SK-N-SH (cell line): ENCODE measurements around the gene GBP1. TPM values are rescaled to one million over a fixed set of nuclear protein-coding genes. Genes with fewer than 3 reads are reported as not detected.

Source experiments
- CTCF ChIA-PET: fragments of 300-600, 350-600 bp; formaldehyde crosslinking; extraction: SDS; loops from one replicate; lab custom pipeline; 2021; lab: Yijun Ruan, JAX
- POLR2A ChIA-PET: fragments of 350-600 bp; sonication (Branson Sonifier 250); formaldehyde crosslinking; extraction: SDS; loops from one replicate; lab custom pipeline; 2020; ENCODE audit warnings: antibody characterized with exemption, inconsistent platforms; lab: Yijun Ruan, JAX
- DNase-seq: peaks from one replicate; pipeline ENCODE4 v3.0.0; 2012
- H2AFZ ChIP-seq: fragments of 200-600 bp; sonication (generic); 2 replicates; pipeline ENCODE4 v1.8.1; 2016; ENCODE audit warnings: antibody characterized with exemption, mild to moderate bottlenecking, low read depth
- H3F3A ChIP-seq: fragments of 200-600 bp; sonication (generic); replicated peaks from 2 replicates; pipeline ENCODE3; 2016; ENCODE audit warnings: antibody characterized with exemption, mild to moderate bottlenecking; ENCODE audit not compliant: insufficient read depth
- H3K27ac ChIP-seq, 2 experiments: fragments of 200-500 bp in 1 of 2; fragments of 200-600 bp in 1 of 2; sonication (Bioruptor generic) in 1 of 2; sonication (generic), shearing (Covaris generic) in 1 of 2; 2 replicates each; pipeline versions ENCODE4 v1.5.1 to v1.6.1; 2014 to 2016; ENCODE audit warnings: low read depth in 2 of 2, inconsistent platforms in 1 of 2, low read length in 1 of 2, mild to moderate bottlenecking in 1 of 2, mixed read lengths in 1 of 2
- H3K27me3 ChIP-seq: fragments of 200-600 bp; sonication (generic), shearing (Covaris generic); 2 replicates; pipeline ENCODE4 v1.6.1; 2016; ENCODE audit warnings: mixed run types; ENCODE audit not compliant: insufficient read depth
- H3K36me3 ChIP-seq, 2 experiments: fragments of 200-500 bp in 1 of 2; fragments of 200-600 bp in 1 of 2; sonication (Bioruptor generic) in 1 of 2; sonication (generic) in 1 of 2; replicated peaks in 1 of 2; 2 replicates each; pipeline versions ENCODE3 to v1.5.1; 2014 to 2016; ENCODE audit warnings: low read length in 1 of 2, mild to moderate bottlenecking in 1 of 2; ENCODE audit not compliant: insufficient read depth in 2 of 2, control insufficient read depth in 1 of 2
- H3K4me1 ChIP-seq, 2 experiments: fragments of 200-500 bp in 1 of 2; fragments of 200-600 bp in 1 of 2; sonication (Bioruptor generic) in 1 of 2; sonication (generic), shearing (Covaris generic) in 1 of 2; 2 replicates each; pipeline versions ENCODE4 v1.5.1 to v1.6.1; 2014 to 2016; ENCODE audit warnings: low read depth in 1 of 2, low read length in 1 of 2, mixed run types in 1 of 2; ENCODE audit not compliant: insufficient read depth in 2 of 2, control insufficient read depth in 1 of 2
- H3K4me2 ChIP-seq: fragments of 200-600 bp; sonication (generic), shearing (Covaris generic); 2 replicates; pipeline ENCODE4 v1.6.1; 2017; ENCODE audit warnings: mixed run types
- H3K4me3 ChIP-seq, 2 experiments: fragments of 200-500 bp in 1 of 2; fragments of 200-600 bp in 1 of 2; sonication (Bioruptor generic) in 1 of 2; sonication (generic), shearing (Covaris generic) in 1 of 2; 2 replicates each; pipeline versions ENCODE4 v1.5.1 to v1.8.1; 2014 to 2016; ENCODE audit warnings: low read depth in 2 of 2, inconsistent platforms in 1 of 2, low read length in 1 of 2, mild to moderate bottlenecking in 1 of 2, mixed read lengths in 1 of 2, moderate library complexity in 1 of 2
- H3K79me2 ChIP-seq: fragments of 200-600 bp; sonication (generic); 2 replicates; pipeline ENCODE4 v1.8.1; 2017; ENCODE audit warnings: mild to moderate bottlenecking; ENCODE audit not compliant: insufficient read depth
- H3K9ac ChIP-seq: fragments of 200-600 bp; sonication (generic); 2 replicates; pipeline ENCODE4 v1.6.1; 2017; ENCODE audit warnings: mixed run types
- H3K9me2 ChIP-seq: fragments of 200-600 bp; sonication (generic); 2 replicates; pipeline ENCODE4 v1.6.1; 2017; ENCODE audit warnings: mixed run types
- H3K9me3 ChIP-seq: fragments of 200-600 bp; sonication (generic); 2 replicates; pipeline ENCODE4 v1.6.1; 2017; ENCODE audit warnings: mixed run types, mild to moderate bottlenecking, moderate library complexity
- H4K20me1 ChIP-seq: fragments of 200-600 bp; sonication (generic); 2 replicates; pipeline ENCODE4 v1.6.1; 2017; ENCODE audit warnings: mild to moderate bottlenecking, mixed run types; ENCODE audit not compliant: insufficient read depth
- CHD2 ChIP-seq: fragments of 150-350 bp; IDR thresholded peaks from 2 replicates; pipeline ENCODE4 v1.6.1; 2018; ENCODE audit warnings: low read length; ENCODE audit not compliant: partially characterized antibody
- EP300 ChIP-seq, 2 experiments: IDR thresholded peaks; 2 replicates each; pipeline versions ENCODE4 v1.4.0 to v1.6.1; 2012; ENCODE audit warnings: borderline replicate concordance in 1 of 2, low read depth in 1 of 2, low read length in 1 of 2
- EZH2phosphoT487 ChIP-seq: fragments of 200-600 bp; sonication (generic); IDR thresholded peaks from 2 replicates; pipeline ENCODE4 v1.6.1; 2017; ENCODE audit warnings: low read depth, mixed run types, mild to moderate bottlenecking, antibody characterized with exemption, moderate library complexity, borderline replicate concordance
- FOSL2 ChIP-seq: IDR thresholded peaks from 2 replicates; pipeline ENCODE4 v1.4.0; 2012; ENCODE audit warnings: low read depth, mild to moderate bottlenecking, moderate library complexity, borderline replicate concordance
- FOXJ3 ChIP-seq: sonication (generic); formaldehyde crosslinking; IDR thresholded peaks from 2 replicates; pipeline ENCODE4 v1.5.1; 2020; ENCODE audit warnings: mild to moderate bottlenecking, missing genetic modification reagents
- PBX3 ChIP-seq: IDR thresholded peaks from 2 replicates; pipeline ENCODE4; 2012
- POLR2AphosphoS5 ChIP-seq: IDR thresholded peaks from 2 replicates; pipeline ENCODE4 v1.6.1; 2012; ENCODE audit warnings: low read depth, low read length
- RCOR1 ChIP-seq: fragments of 150-350 bp; IDR thresholded peaks from 2 replicates; pipeline ENCODE4 v1.6.1; 2017; ENCODE audit warnings: antibody characterized with exemption, low read length
- RFX5 ChIP-seq: IDR thresholded peaks from 2 replicates; pipeline ENCODE4 v1.6.1; 2012; ENCODE audit warnings: mild to moderate bottlenecking, improper control_type of control experiment, low read length
- TCF12 ChIP-seq: IDR thresholded peaks from 2 replicates; pipeline ENCODE4 v1.4.0; 2012
- TEAD4 ChIP-seq: IDR thresholded peaks from 2 replicates; pipeline ENCODE4 v1.4.0; 2012; ENCODE audit warnings: mild to moderate bottlenecking, borderline replicate concordance; ENCODE audit not compliant: insufficient read depth
- USF2 ChIP-seq: fragments of 150-350 bp; IDR thresholded peaks from 2 replicates; pipeline ENCODE4 v1.6.1; 2017; ENCODE audit warnings: antibody characterized with exemption, low read length, low read depth, borderline replicate concordance
- WGBS: methylation state at CpG from one replicate; pipeline ENCODE4 v1.1.6; 2017; ENCODE audit warnings: low lambda C conversion rate; 5-methylcytosine and 5-hydroxymethylcytosine counted together
- polyA plus RNA-seq, 3 experiments: library from polyadenylated mRNA; depleted of rRNA; stranded (reverse); fragments of >200 nt; gene quantifications; 2 replicates each; pipeline ENCODE4 v1.2.3, GENCODE V29; 2012
- TF ChIP-seq, protein P1 (sequence below): IDR thresholded peaks from 2 replicates; pipeline ENCODE4 v1.6.1; 2012; ENCODE audit warnings: mild to moderate bottlenecking, low read depth, low read length, moderate library complexity
- TF ChIP-seq, protein P2 (sequence below): fragments of 200-600 bp; sonication (generic); IDR thresholded peaks from 2 replicates; pipeline ENCODE4 v1.6.1; 2017; ENCODE audit warnings: antibody characterized with exemption, mild to moderate bottlenecking, moderate library complexity

Gene GBP1
- polyA plus RNA-seq, 1 of the 3 experiments (the other 2 are of a cell fraction), result 7.4 TPM

DNA sequence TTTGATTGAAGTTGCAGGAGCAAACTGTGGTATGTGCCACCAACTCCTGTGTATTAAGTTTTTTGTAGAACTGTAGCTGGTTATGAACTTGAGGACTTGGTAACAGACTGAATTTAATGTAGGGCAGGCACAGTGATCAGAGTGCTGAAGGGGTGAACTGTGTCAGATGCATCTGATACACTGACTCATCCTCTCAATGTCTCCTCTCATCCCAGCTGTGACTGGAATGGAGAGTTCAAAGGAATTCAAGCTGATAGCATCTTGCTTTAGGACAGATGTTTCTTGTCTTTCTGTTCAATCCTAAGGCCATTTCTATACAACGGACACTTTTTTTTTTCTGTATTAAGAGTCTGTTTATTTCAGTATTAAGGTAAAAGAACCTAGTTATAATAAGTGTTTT, 25.0 kb upstream of the GBP1 start:
- Histone ChIP-seq H3K4me3 (no peak overlapping the region), H3K36me3 (no peaks in the 10 kb centered on the region), H3K4me2 (no peak overlapping the region), H2AFZ (no peak overlapping the region; the same call in 1 of the 2 replicates), H3K9me3 (no peaks in the 10 kb centered on the region), H3K4me1 (peaks cover 0 to 4% of the 10 kb centered on the region in 2 experiments; a peak in 1 of 4 replicates), H3K27ac (no peak overlapping the region), H3K9ac (no peak overlapping the region), H3K79me2 (no peaks in the 10 kb centered on the region), H3K9me2 (no peaks in the 10 kb centered on the region), H3F3A (no peaks in the 10 kb centered on the region), H3K27me3 (no peaks in the 10 kb centered on the region), H4K20me1 (no peaks in the 10 kb centered on the region)
- peak; percentile 16 for DNase-seq
- ChIA-PET CTCF (interaction anchor here (1.0 to 1.8 kb wide), 3 partner anchors 20 to 268 kb away, joined by 3 to 4 read pairs (median 4); no protein-coding TSS in a partner anchor), POLR2A (no interaction called here)
- WGBS, result 20% methylated on average over 1 of the region's 1 CpG
- TF ChIP-seq RCOR1 (peak; percentile 46; the same call in 1 of the 2 replicates), USF2 (no peak), PBX3 (peak; percentile 18; the same call in 1 of the 2 replicates), TCF12 (peak; percentile 64)
- TF ChIP-seq, protein P1, sequence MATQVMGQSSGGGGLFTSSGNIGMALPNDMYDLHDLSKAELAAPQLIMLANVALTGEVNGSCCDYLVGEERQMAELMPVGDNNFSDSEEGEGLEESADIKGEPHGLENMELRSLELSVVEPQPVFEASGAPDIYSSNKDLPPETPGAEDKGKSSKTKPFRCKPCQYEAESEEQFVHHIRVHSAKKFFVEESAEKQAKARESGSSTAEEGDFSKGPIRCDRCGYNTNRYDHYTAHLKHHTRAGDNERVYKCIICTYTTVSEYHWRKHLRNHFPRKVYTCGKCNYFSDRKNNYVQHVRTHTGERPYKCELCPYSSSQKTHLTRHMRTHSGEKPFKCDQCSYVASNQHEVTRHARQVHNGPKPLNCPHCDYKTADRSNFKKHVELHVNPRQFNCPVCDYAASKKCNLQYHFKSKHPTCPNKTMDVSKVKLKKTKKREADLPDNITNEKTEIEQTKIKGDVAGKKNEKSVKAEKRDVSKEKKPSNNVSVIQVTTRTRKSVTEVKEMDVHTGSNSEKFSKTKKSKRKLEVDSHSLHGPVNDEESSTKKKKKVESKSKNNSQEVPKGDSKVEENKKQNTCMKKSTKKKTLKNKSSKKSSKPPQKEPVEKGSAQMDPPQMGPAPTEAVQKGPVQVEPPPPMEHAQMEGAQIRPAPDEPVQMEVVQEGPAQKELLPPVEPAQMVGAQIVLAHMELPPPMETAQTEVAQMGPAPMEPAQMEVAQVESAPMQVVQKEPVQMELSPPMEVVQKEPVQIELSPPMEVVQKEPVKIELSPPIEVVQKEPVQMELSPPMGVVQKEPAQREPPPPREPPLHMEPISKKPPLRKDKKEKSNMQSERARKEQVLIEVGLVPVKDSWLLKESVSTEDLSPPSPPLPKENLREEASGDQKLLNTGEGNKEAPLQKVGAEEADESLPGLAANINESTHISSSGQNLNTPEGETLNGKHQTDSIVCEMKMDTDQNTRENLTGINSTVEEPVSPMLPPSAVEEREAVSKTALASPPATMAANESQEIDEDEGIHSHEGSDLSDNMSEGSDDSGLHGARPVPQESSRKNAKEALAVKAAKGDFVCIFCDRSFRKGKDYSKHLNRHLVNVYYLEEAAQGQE, result no peak

DNA sequence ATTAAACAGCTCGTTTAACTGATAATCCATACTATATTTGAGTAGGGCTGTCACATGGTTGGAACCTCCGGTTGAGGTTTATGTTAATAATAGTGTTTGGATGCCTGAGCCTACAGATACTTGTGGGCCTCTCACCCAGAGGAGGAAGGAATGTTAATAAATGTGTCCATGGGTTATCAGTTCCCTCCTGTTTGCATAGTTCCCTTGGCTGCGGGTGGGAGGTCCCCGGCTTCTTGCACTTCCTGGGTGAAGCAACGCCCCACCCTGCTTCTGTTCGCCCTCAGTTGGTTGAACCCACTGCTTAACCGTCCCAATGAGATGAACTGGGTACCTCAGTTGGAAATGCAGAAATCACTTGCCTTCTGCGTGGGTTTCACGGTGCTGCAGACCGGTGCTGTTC, 23.6 kb upstream of the GBP1 start:
- H3K27ac ChIP-seq, result no peak overlapping the region
- H3K9me3 ChIP-seq, result no peaks in the 10 kb centered on the region
- WGBS, result 86% methylated on average over 10 of the region's 10 CpGs
- no peaks in the 10 kb centered on the region for H3K36me3 ChIP-seq
- H3K9ac ChIP-seq, result no peak overlapping the region
- no peaks in the 10 kb centered on the region for H3K79me2 ChIP-seq
- H3K4me3 ChIP-seq, result no peak overlapping the region
- H3F3A ChIP-seq, result no peaks in the 10 kb centered on the region
- ChIA-PET POLR2A (no interaction called here), CTCF (interaction anchor here (1.0 to 1.8 kb wide), 4 partner anchors 11 to 270 kb away, joined by 3 to 4 read pairs (median 4); no protein-coding TSS in a partner anchor)
- DNase-seq, result no peak
- no peaks in the 10 kb centered on the region for H3K27me3 ChIP-seq
- no peaks in the 10 kb centered on the region for H3K9me2 ChIP-seq
- no peak overlapping the region for H3K4me2 ChIP-seq
- no peak overlapping the region for H2AFZ ChIP-seq
- peaks cover 0 to 4% of the 10 kb centered on the region in 2 experiments; a peak in 1 of 4 replicates for H3K4me1 ChIP-seq
- H4K20me1 ChIP-seq, result no peaks in the 10 kb centered on the region
- TF ChIP-seq RFX5 (no peak), CHD2 (no peak), EP300 (IDR thresholded peaks at IDR 0.05; ENCODE audit: borderline replicate concordance in 1 of 2, low read depth in 1 of 2, low read length in 1 of 2) (no peak), TEAD4 (no peak), FOXJ3 (CRISPR knock-in tag) (no peak), EZH2phosphoT487 (no peak), POLR2AphosphoS5 (no peak), FOSL2 (no peak)
- TF ChIP-seq, protein P2, sequence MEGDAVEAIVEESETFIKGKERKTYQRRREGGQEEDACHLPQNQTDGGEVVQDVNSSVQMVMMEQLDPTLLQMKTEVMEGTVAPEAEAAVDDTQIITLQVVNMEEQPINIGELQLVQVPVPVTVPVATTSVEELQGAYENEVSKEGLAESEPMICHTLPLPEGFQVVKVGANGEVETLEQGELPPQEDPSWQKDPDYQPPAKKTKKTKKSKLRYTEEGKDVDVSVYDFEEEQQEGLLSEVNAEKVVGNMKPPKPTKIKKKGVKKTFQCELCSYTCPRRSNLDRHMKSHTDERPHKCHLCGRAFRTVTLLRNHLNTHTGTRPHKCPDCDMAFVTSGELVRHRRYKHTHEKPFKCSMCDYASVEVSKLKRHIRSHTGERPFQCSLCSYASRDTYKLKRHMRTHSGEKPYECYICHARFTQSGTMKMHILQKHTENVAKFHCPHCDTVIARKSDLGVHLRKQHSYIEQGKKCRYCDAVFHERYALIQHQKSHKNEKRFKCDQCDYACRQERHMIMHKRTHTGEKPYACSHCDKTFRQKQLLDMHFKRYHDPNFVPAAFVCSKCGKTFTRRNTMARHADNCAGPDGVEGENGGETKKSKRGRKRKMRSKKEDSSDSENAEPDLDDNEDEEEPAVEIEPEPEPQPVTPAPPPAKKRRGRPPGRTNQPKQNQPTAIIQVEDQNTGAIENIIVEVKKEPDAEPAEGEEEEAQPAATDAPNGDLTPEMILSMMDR, result no peak
- TF ChIP-seq, protein P1, result no peak
